GM23338 (cell line): ENCODE results near the gene CHD5.

ENCODE experiments used
- CREB1 ChIP-seq: fragments of 250-450 bp; sonication (Bioruptor Pico); IDR thresholded peaks from 2 replicates; pipeline ENCODE4 v1.5.0; 2020; ENCODE audit warnings: low read depth, mild to moderate bottlenecking, moderate library complexity
- CTCF ChIP-seq, 2 experiments: fragments of 200-600 bp in 1 of 2; sonication (generic) in 1 of 2; conservative IDR thresholded peaks; 2 replicates each; pipeline versions ENCODE4 v1.5.1 to v1.6.1; 2016 to 2017; ENCODE audit warnings: antibody characterized with exemption in 2 of 2, low read depth in 2 of 2, mild to moderate bottlenecking in 2 of 2, moderate library complexity in 1 of 2
- ETS1 ChIP-seq: IDR thresholded peaks from 2 replicates; pipeline ENCODE4 v1.6.1; 2016; ENCODE audit warnings: antibody characterized with exemption
- EZH2 ChIP-seq: fragments of 200-600 bp; sonication (generic); IDR thresholded peaks from one replicate; pipeline ENCODE4 v1.8.0; 2017; ENCODE audit warnings: antibody characterized with exemption, mild to moderate bottlenecking, low read depth; ENCODE audit not compliant: unreplicated experiment
- EZH2phosphoT487 ChIP-seq: fragments of 200-600 bp; sonication (generic); IDR thresholded peaks from one replicate; pipeline ENCODE4 v1.8.1; 2018; ENCODE audit warnings: antibody characterized with exemption; ENCODE audit not compliant: unreplicated experiment
- POLR2AphosphoS5 ChIP-seq: IDR thresholded peaks from 2 replicates; pipeline ENCODE4 v1.6.1; 2016; ENCODE audit warnings: antibody characterized with exemption, low read depth
- REST ChIP-seq: IDR thresholded peaks from one replicate; pipeline ENCODE4 v1.6.1; 2018; ENCODE audit warnings: antibody characterized with exemption; ENCODE audit not compliant: unreplicated experiment
- ZNF331 ChIP-seq: fragments of 250-450 bp; sonication (Bioruptor Pico); IDR thresholded peaks from 2 replicates; pipeline ENCODE4 v1.5.0; 2020; ENCODE audit warnings: low read depth, mild to moderate bottlenecking, moderate library complexity

- TF ChIP-seq EZH2 (no peak), CTCF (conservative IDR thresholded peaks at IDR 0.05; ENCODE audit: low read depth in 2 of 2) (peak; percentile 17 to 43; a peak in 2 of 4 replicates), REST (no peak), EZH2phosphoT487 (no peak), CREB1 (CRISPR knock-in tag) (no peak), POLR2AphosphoS5 (no peak), ZNF331 (no peak), ETS1 (no peak)
These were observed 80.0 kb downstream of the CHD5 start for GRCh38 chr1:6099787-6100765.
